ENCODE data around the gene GTF2F2. TPM values are rescaled to one million over a fixed set of nuclear protein-coding genes. Genes with fewer than 3 reads are reported as not detected.
A peak's percentile ranks its signal among the peaks of the same experiment; 100 is the strongest.

GTF2F2 gene
- polyA plus RNA-seq, 2 of the 4 experiments (the other 2 are of a cell fraction) = 21.0 to 30.0 TPM

- FAIRE-seq = no peak
- Histone ChIP-seq H3K27ac (peak overlapping the region in 1 of 2 experiments; percentile 16; a peak in 1 of 6 replicates), H3K4me1 (peaks cover 15% of the 10 kb centered on the region), H3K4me3 (no peak overlapping the region), H3K4me2 (peak overlapping the region; percentile 56), H3K9me3 (no peaks in the 10 kb centered on the region)
- CTCF ChIA-PET = interaction anchor here (0.9 to 1.5 kb wide), 2 partner anchors 20 to 96 kb away, joined by 3 to 4 read pairs; no protein-coding TSS in a partner anchor
- POLR2A ChIA-PET = no interaction called here
- 61% methylated on average over 4 of the region's 4 CpGs for WGBS (ENCODE audit: missing lambda C conversion rate)
- DNase-seq (ENCODE audit: low read depth in 1 of 2, low spot score in 1 of 2) = no peak
- no peak; a peak in 1 of 6 replicates for ATAC-seq
- TF ChIP-seq CHD2 (IDR thresholded peaks at IDR 0.05; ENCODE audit: low read length, partially characterized antibody) (no peak), FOSL2 (IDR thresholded peaks at IDR 0.05) (no peak), FOSL2 (CRISPR knock-in tag; IDR thresholded peaks at IDR 0.05) (peak; percentile 72)
Observed at GRCh38 chr13:45142440-45143345, 22.4 kb downstream of the GTF2F2 start.

- no peak for TF ChIP-seq MAFK (IDR thresholded peaks at IDR 0.05; ENCODE audit: partially characterized antibody)
- no peak for TF ChIP-seq NR3C1 (IDR thresholded peaks at IDR 0.05)
- TF ChIP-seq CTCF (IDR thresholded peaks at IDR 0.05) = no peak
- Histone ChIP-seq H3K4me2 (peak overlapping the region; percentile 56), H3K27ac (peak overlapping the region in 1 of 2 experiments; percentile 16; a peak in 1 of 6 replicates), H3K4me1 (peaks cover 15% of the 10 kb centered on the region), H3K4me3 (no peak overlapping the region), H3K9me3 (no peaks in the 10 kb centered on the region)
- CTCF ChIA-PET = interaction anchor here (0.9 to 1.5 kb wide), 2 partner anchors 20 to 96 kb away, joined by 3 to 4 read pairs; no protein-coding TSS in a partner anchor
- ATAC-seq = no peak
- WGBS (ENCODE audit: missing lambda C conversion rate) = 84% methylated on average over 7 of the region's 7 CpGs
- no peak for DNase-seq (ENCODE audit: low read depth in 1 of 2, low spot score in 1 of 2)
- no peak for FAIRE-seq
- POLR2A ChIA-PET = no interaction called here
Observed at GRCh38 chr13:45143346-45143751, 23.0 kb downstream of the GTF2F2 start.

DNA sequence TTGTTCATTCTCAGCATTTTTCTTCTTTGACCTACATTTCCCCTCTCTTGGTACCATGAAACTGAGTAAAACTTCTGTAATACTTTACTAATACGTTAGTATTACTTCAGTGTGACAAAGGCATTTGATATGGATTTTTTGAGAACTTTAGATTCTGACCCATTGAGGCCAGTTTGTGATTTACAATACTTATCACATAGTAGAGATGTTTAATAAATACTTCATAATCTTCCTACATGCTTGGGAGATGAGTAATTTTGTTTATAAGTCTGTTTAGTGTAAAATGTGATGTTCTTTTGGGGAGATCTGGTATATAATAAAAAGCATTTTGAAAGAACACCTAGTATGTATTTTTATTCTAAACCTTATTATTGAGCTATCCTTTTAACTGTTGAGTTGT lies 29.7 kb downstream of the GTF2F2 start:
- FAIRE-seq = no peak
- no peak for TF ChIP-seq KDM5A (IDR thresholded peaks at IDR 0.05)
- no peak for TF ChIP-seq NPAS2 (CRISPR knock-in tag; IDR thresholded peaks at IDR 0.05; ENCODE audit: borderline replicate concordance)
- no peak for TF ChIP-seq MAZ (IDR thresholded peaks at IDR 0.05; ENCODE audit: borderline replicate concordance, low read depth, low read length)
- no peak for TF ChIP-seq BCL3 (IDR thresholded peaks at IDR 0.05)
- TF ChIP-seq, protein P1, sequence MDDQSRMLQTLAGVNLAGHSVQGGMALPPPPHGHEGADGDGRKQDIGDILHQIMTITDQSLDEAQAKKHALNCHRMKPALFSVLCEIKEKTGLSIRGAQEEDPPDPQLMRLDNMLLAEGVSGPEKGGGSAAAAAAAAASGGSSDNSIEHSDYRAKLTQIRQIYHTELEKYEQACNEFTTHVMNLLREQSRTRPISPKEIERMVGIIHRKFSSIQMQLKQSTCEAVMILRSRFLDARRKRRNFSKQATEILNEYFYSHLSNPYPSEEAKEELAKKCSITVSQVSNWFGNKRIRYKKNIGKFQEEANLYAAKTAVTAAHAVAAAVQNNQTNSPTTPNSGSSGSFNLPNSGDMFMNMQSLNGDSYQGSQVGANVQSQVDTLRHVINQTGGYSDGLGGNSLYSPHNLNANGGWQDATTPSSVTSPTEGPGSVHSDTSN (IDR thresholded peaks at IDR 0.05) = no peak
- no peak for TF ChIP-seq ZSCAN20 (CRISPR knock-in tag; IDR thresholded peaks at IDR 0.05)
- TF ChIP-seq POLR2AphosphoS2 (conservative IDR thresholded peaks at IDR 0.05; ENCODE audit: low read length) = no peak
- no peak for TF ChIP-seq CBX8 (IDR thresholded peaks at IDR 0.05)
- TF ChIP-seq GATA3 (IDR thresholded peaks at IDR 0.05; ENCODE audit: borderline replicate concordance) = no peak
- TF ChIP-seq HOXB13 (CRISPR knock-in tag; IDR thresholded peaks at IDR 0.05; ENCODE audit: low read depth) = no peak
- TF ChIP-seq HDAC2 (IDR thresholded peaks at IDR 0.05) = no peak
- TF ChIP-seq ZC3H11A (IDR thresholded peaks at IDR 0.05) = no peak
- no peak for TF ChIP-seq MAX (IDR thresholded peaks at IDR 0.05)
- no peak for TF ChIP-seq RFX5 (IDR thresholded peaks at IDR 0.05)
- no peak for TF ChIP-seq TP53 (CRISPR knock-in tag; IDR thresholded peaks at IDR 0.05)
- no peak for TF ChIP-seq ZFP36 (IDR thresholded peaks at IDR 0.05; ENCODE audit: borderline replicate concordance, partially characterized antibody)
- no peak for TF ChIP-seq FOXS1 (CRISPR knock-in tag; IDR thresholded peaks at IDR 0.05)
- TF ChIP-seq, protein P2, sequence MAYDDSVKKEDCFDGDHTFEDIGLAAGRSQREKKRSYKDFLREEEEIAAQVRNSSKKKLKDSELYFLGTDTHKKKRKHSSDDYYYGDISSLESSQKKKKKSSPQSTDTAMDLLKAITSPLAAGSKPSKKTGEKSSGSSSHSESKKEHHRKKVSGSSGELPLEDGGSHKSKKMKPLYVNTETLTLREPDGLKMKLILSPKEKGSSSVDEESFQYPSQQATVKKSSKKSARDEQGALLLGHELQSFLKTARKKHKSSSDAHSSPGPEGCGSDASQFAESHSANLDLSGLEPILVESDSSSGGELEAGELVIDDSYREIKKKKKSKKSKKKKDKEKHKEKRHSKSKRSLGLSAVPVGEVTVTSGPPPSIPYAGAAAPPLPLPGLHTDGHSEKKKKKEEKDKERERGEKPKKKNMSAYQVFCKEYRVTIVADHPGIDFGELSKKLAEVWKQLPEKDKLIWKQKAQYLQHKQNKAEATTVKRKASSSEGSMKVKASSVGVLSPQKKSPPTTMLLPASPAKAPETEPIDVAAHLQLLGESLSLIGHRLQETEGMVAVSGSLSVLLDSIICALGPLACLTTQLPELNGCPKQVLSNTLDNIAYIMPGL (CRISPR knock-in tag; IDR thresholded peaks at IDR 0.05; ENCODE audit: borderline replicate concordance) = no peak
- Histone ChIP-seq H3K4me2 (no peak overlapping the region), H3K9me3 (no peaks in the 10 kb centered on the region), H3K4me3 (no peak overlapping the region), H3K4me1 (peaks cover 16% of the 10 kb centered on the region; the same call in 2 of the 3 replicates), H3K27ac (no peak overlapping the region)
- no peak for DNase-seq (ENCODE audit: low read depth in 1 of 2, low spot score in 1 of 2)
- no peak for ATAC-seq
- ChIA-PET POLR2A (no interaction called here), CTCF (no interaction called here)
- 49% methylated on average over 1 of the region's 1 CpG for WGBS (ENCODE audit: missing lambda C conversion rate)

Data from A549 (cell line).